GM18861 (cell line): ENCODE measurements around the gene USP32.

Source experiments
- ATAC-seq: cut with Tn5 transposase; IDR thresholded peaks from one replicate; pipeline ENCODE4 v1.9.1; 2021; ENCODE audit not compliant: unreplicated experiment

Gene USP32

GRCh38 chr17:60138769-60139437, 253.0 kb downstream of the USP32 start:
- no peak for ATAC-seq

DNA sequence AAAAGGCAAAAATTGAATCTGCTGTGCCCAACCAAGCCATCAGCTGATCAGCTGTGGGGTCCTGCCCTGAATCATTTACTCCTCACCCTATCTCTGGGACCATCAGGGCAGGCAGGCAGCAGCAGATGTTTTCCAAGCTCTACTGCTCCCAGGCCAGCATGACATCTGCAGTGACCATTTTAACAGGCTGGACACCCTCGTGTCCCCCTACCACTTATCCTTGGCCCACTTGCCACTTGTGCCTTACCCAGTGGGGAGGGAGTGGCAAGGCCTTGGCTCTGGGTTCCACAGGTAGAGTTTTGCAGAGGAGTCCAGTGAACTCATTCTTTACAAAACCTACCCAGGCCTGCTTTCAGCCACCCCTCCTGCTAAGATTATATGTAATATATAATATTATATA, 254.2 kb downstream of the USP32 start:
- no peak for ATAC-seq

- no peak for ATAC-seq
Observed at GRCh38 chr17:60135951-60136666, 255.8 kb downstream of the USP32 start.

- peak; percentile 75 for ATAC-seq
Observed at GRCh38 chr17:60135151-60135950, 256.6 kb downstream of the USP32 start.

DNA sequence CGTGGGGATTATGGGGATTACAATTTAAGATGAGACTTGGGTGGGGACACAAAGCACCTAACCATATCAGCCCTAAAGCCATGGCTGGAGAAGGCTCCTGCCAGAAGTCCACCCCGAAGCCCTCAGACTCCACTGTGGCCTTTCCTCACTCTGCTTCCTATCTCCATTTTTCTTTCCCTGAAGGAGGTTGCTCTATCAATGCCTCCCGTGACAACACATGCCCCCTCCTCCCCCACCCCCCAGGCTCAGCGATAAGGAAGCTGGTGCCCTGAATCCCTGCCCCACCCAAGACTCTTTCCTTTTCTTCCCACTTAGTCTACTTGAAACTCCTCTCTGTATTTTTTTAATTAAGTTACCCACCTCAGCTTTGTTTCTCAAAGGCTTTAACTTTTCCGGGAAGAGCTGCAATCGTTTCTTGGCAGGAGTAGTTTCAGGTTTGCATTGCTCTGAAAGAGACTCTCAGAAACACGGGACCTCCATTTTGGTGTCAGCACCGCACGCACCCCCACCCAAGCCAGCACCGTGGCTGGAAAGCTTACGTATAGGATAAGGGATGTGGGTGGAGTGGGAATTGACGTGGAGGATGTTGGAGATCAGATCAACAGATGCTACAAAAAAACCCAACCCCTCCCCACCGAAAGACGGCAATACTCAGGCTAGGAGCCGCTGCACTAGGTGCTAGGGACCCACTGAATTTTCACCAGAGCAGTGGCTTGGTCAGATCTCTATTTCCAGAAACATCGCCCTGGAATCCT, 257.4 kb downstream of the USP32 start:
- ATAC-seq = no peak

DNA sequence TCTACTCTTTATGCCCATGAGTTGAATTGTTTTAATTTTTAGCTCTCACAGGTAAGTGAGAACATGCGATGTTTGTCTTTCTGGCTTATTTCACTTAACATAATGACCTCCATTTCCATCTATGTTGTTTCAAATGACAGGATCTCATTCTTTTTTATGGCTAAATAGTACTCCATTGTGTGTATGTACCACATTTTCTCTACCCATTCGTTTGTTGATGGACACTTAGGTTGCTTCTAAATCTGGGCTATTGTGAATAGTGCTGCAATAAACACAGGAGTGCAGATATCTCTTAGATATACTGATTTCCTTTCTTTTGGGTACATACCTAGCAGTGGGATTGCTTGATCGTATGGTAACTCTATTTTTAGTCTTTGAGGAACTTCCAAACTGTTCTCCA, 261.5 kb downstream of the USP32 start:
- no peak for ATAC-seq

GRCh38 chr17:60129164-60129563, 262.8 kb downstream of the USP32 start:
- ATAC-seq = no peak
